ENCODE measurements around the gene CDK5RAP3. TPM values are rescaled to one million over a fixed set of nuclear protein-coding genes. Genes with fewer than 3 reads are reported as not detected.

CDK5RAP3 gene
- total and polyA plus RNA-seq, 2 of the 13 experiments (the other 11 are each of a cell fraction or from before 2014, with no cell fraction given), result 128 to 154 TPM

- TF ChIP-seq MTF2 (CRISPR knock-in tag; IDR thresholded peaks at IDR 0.05; ENCODE audit: borderline replicate concordance), result no peak
- TF ChIP-seq SP5 (CRISPR knock-in tag; IDR thresholded peaks at IDR 0.05; ENCODE audit: borderline replicate concordance, low read depth), result no peak; the same call in 1 of the 2 replicates
- TF ChIP-seq MTA3 (CRISPR knock-in tag; IDR thresholded peaks at IDR 0.05), result no peak
- no peak for TF ChIP-seq GATAD1 (CRISPR knock-in tag; IDR thresholded peaks at IDR 0.05)
- TF ChIP-seq ZBTB44 (CRISPR knock-in tag; IDR thresholded peaks at IDR 0.05), result no peak
- no peak for TF ChIP-seq MLXIP (CRISPR knock-in tag; IDR thresholded peaks at IDR 0.05; ENCODE audit: borderline replicate concordance)
- no peak for TF ChIP-seq ZSCAN12 (CRISPR knock-in tag; IDR thresholded peaks at IDR 0.05)
- TF ChIP-seq, protein P1, sequence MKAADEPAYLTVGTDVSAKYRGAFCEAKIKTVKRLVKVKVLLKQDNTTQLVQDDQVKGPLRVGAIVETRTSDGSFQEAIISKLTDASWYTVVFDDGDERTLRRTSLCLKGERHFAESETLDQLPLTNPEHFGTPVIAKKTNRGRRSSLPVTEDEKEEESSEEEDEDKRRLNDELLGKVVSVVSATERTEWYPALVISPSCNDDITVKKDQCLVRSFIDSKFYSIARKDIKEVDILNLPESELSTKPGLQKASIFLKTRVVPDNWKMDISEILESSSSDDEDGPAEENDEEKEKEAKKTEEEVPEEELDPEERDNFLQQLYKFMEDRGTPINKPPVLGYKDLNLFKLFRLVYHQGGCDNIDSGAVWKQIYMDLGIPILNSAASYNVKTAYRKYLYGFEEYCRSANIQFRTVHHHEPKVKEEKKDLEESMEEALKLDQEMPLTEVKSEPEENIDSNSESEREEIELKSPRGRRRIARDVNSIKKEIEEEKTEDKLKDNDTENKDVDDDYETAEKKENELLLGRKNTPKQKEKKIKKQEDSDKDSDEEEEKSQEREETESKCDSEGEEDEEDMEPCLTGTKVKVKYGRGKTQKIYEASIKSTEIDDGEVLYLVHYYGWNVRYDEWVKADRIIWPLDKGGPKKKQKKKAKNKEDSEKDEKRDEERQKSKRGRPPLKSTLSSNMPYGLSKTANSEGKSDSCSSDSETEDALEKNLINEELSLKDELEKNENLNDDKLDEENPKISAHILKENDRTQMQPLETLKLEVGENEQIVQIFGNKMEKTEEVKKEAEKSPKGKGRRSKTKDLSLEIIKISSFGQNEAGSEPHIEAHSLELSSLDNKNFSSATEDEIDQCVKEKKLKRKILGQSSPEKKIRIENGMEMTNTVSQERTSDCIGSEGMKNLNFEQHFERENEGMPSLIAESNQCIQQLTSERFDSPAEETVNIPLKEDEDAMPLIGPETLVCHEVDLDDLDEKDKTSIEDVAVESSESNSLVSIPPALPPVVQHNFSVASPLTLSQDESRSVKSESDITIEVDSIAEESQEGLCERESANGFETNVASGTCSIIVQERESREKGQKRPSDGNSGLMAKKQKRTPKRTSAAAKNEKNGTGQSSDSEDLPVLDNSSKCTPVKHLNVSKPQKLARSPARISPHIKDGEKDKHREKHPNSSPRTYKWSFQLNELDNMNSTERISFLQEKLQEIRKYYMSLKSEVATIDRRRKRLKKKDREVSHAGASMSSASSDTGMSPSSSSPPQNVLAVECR (CRISPR knock-in tag; IDR thresholded peaks at IDR 0.05; ENCODE audit: borderline replicate concordance), result peak; percentile 62; the same call in 1 of the 2 replicates
- no peak for TF ChIP-seq BATF2 (CRISPR knock-in tag; IDR thresholded peaks at IDR 0.05)
- TF ChIP-seq XRCC5 (optimal IDR thresholded peaks at IDR 0.05; ENCODE audit: low read length), result peak; percentile 76
- no peak for TF ChIP-seq ZFP41 (CRISPR knock-in tag; IDR thresholded peaks at IDR 0.05; ENCODE audit: borderline replicate concordance)
- TF ChIP-seq FLYWCH1 (CRISPR knock-in tag; IDR thresholded peaks at IDR 0.05), result no peak
- TF ChIP-seq, protein P2, sequence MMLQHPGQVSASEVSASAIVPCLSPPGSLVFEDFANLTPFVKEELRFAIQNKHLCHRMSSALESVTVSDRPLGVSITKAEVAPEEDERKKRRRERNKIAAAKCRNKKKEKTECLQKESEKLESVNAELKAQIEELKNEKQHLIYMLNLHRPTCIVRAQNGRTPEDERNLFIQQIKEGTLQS (CRISPR knock-in tag; IDR thresholded peaks at IDR 0.05), result no peak
- TF ChIP-seq, protein P3, sequence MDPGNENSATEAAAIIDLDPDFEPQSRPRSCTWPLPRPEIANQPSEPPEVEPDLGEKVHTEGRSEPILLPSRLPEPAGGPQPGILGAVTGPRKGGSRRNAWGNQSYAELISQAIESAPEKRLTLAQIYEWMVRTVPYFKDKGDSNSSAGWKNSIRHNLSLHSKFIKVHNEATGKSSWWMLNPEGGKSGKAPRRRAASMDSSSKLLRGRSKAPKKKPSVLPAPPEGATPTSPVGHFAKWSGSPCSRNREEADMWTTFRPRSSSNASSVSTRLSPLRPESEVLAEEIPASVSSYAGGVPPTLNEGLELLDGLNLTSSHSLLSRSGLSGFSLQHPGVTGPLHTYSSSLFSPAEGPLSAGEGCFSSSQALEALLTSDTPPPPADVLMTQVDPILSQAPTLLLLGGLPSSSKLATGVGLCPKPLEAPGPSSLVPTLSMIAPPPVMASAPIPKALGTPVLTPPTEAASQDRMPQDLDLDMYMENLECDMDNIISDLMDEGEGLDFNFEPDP (CRISPR knock-in tag; conservative IDR thresholded peaks at IDR 0.05), result no peak
- no peak for TF ChIP-seq NCOA5 (CRISPR knock-in tag; IDR thresholded peaks at IDR 0.05)
- no peak for TF ChIP-seq ZKSCAN8 (CRISPR knock-in tag; IDR thresholded peaks at IDR 0.05; ENCODE audit: borderline replicate concordance)
- TF ChIP-seq NFE2L1 (CRISPR knock-in tag; IDR thresholded peaks at IDR 0.05; ENCODE audit: borderline replicate concordance), result no peak
- TF ChIP-seq KDM4B (CRISPR knock-in tag; IDR thresholded peaks at IDR 0.05), result no peak
Measured at GRCh38 chr17:47952171-47953021, 18.5 kb upstream of the CDK5RAP3 start (continued).
